Measurements from ENCODE around the gene WDR19. TPM values are rescaled to one million over a fixed set of nuclear protein-coding genes. Genes with fewer than 3 reads are reported as not detected.
"Not testable (repeated sequence)": the region's sequence is repeated elsewhere in the genome, so short reads cannot be mapped to it uniquely, and the experiment has no call there.

Gene WDR19
- 21.7 TPM for polyA plus RNA-seq (ENCODE audit: insufficient read length)

GRCh38 chr4:39181905-39182638 lies at the start of gene WDR19:
Gene WDR19 (plus strand): TSS chr4:39182529. CDS start chr4:39182558, 29 bp downstream.
- peak; percentile 100 for DNase-seq

- DNase-seq, result no peak
Observed at GRCh38 chr4:39133623-39134022, 48.7 kb upstream of the WDR19 start.

DNA sequence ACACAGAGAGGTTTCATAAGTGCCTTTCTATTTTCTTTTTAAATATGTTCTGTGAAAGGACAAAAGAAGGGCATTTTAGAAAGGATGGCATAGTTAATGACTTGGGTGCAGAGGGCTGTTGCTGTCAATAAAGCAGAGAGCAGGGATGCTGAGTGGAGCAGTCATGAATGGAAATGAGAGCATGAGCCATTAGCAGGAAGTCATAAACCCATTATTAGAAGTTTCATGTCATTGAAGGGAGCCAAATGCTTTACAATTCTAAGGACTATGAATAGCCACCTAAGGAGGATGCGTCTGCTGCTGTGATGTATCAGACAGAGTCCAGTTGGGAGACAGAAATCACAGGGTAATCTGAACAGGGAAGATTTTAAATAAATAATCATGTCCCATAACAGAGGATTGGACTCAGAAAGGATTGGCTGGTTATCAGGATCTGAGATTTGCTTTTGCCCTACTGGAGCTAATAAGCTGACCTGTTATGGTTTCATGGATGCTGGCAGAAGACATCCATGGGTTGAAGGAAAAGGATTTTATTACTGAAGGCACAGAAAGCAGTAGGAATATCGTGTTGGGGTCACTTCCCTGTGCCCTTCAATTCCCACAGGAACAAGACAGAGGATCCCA lies 47.5 kb upstream of the WDR19 start:
- DNase-seq, result peak; percentile 6

DNA sequence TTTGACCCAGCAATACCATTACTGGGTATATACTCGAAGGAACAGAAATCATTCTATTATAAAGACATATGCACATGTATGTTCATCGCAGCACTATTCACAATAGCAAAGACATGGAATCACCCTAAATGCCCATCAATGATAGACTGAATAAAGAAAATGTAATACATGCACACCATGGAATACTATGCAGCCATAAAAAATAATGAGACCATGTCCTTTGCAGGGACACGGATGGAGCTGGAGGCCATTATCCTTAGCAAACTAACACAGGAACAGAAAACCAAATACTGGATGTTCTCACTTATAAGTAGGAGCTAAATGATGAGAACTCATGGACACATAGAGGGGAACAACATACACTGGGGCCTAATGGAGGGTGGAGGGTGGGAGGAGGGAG lies 44.1 kb upstream of the WDR19 start:
- not testable (repeated sequence) for DNase-seq

GRCh38 chr4:39146211-39146610 lies 36.1 kb upstream of the WDR19 start:
- no peak for DNase-seq

- DNase-seq, result no peak
Observed at GRCh38 chr4:39154009-39154408, 28.3 kb upstream of the WDR19 start.

DNA sequence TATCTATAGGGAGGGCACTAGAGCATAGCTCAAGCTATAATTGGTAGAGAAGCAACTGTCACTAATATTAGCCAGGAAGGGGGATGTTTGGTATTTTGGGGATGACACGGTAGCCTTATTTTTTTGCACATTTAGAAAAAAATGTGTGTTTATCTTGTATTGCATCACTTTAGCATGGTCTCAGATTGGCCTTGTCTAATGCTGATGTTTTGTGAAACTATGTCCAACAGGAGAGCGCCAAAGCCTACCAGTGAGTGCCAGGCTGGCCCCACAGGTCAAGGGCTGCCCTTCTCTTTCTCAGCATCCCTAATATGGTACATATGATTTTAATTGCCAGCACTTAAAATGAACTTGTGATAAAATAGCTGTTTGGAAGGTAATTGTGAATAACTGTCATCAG lies 24.8 kb upstream of the WDR19 start:
- no peak for DNase-seq

DNA sequence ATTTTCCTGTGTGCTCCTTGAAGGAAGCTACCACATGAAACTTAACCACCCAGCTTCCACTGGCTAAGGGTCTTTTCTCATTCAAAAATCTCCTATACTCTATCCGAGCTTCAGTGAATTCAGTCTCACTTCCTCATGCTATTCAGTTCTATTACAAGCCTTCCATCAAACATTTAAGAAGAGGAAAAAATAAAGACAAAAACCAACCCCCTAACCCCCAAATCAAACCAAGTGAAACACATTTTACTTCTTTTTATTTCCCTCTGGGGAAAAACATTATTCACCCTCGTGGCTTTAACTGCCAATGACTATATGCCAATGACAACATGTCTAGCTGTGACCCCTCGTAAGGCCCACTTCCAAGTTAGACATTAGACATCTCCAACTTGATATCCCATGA lies 16.2 kb upstream of the WDR19 start:
- DNase-seq, result no peak

DNA sequence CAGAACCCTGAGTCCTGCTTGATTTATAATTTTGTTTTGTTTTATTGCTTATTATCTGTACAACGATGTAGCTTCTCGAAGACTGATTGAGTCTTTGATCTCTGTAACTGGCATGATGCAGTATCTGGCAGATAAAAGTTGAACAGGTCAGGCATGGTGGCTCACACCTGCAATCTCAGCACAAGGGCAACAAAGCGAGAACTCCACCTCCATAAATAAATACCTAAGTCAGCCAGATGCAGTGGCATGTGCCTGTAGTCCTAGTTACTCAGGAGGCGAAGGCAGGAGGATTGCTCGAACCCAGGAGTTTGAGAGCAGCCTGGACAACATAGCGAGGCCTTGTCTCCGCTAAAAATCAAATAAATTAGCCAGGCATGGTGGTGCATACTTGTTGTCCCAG lies 15.7 kb upstream of the WDR19 start:
- no peak for DNase-seq

DNA sequence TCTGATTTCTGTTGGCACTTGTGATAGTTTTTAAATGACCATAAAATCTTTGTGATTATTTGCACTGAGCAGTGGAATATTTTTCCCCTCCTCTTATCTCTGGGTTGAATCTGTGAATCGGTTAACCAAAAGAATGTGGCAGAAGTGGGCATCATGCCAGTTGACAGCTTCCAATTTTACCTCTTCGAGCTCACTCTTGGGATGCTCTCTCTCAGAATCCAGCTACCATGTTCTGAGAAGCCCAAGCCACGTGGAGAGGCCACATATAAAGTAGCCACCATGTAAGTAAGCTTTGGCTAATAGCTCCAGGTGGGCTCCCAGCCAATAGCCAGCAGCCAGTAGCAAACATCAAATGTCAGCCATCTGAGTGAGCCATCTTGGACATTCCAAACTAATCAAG lies 12.9 kb upstream of the WDR19 start:
- DNase-seq, result no peak

DNA sequence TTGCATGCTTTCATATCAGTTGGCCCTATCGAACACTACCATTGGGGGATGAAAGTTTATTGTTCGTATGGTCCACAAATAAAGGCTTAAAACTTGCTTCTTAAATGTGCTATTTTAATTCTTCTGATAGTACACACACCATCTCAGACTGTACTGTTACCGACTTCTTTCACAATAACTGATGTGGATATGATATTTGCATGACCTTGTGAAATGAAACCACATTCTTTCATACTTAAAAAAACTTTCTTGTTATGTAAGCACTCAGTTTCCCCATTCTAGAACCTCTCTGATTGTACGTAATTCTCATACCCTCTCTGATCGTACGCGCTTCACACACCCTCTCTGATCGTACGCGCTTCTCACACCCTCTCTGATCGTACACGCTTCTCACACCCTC lies 12.0 kb upstream of the WDR19 start:
- no peak for DNase-seq

DNA sequence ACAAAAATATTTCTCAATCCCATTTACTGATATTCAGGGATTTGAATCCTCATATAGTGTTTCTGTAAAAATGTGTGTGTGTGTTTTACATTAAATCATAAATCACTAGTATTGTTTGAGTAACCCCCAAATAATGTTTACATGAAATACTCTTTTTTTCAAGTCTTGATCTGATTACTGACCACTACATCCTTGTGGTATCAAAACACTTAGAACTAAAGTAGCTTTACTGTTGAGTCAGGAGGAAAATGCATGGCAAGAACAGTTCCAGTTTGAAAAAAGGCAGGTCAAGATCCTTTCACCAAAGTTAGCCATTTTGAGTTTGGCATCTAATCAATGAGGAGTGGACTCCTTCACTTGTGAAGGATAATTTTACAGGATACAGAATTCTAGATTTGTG lies 3.6 kb upstream of the WDR19 start:
- no peak for DNase-seq

- no peak for DNase-seq
Observed at GRCh38 chr4:39179681-39180080, 2.6 kb upstream of the WDR19 start.

DNA sequence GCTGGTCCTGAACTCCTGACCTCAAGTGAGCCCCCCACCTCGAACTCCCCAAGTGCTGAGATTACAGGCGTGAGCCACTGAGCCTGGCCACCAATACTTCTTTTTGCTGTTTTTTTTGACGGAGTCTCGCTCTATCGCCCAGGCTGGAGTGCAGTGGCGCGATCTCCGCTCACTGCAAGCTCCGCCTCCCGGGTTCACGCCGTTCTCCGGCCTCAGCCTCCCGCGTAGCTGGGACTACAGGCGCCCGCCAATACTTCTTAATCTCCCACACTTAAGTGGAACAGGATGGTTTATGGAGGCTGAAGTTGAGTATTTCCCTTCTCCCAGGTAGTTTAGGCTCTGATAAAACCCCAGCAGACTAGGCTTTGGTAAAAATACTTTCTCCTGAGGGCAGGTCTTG lies 1.7 kb upstream of the WDR19 start:
- not testable (repeated sequence) for DNase-seq

GRCh38 chr4:39181520-39181904 lies 817 bp upstream of the WDR19 start:
- no peak for DNase-seq

DNA sequence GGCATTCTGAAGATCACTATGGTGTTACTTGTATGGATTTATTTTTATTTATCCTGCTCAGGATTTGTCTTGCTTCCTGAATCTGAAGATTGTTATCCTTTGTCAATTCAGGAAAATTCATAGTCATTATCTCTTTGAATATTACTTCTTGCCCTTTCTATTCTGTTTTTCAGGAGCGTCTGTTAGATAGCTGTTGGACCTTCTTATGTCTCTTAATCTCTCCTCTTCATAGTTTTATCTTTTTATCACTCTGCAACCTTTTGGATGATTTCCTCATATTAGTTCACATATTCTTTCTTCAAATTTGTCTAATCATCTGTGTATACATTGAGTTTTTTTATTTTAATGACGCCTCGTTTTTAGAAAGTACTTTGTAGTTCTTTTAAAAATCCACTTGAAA lies 19.6 kb downstream of the WDR19 start:
- no peak for DNase-seq

GRCh38 chr4:39204543-39204942 lies 22.2 kb downstream of the WDR19 start:
- no peak for DNase-seq

DNA sequence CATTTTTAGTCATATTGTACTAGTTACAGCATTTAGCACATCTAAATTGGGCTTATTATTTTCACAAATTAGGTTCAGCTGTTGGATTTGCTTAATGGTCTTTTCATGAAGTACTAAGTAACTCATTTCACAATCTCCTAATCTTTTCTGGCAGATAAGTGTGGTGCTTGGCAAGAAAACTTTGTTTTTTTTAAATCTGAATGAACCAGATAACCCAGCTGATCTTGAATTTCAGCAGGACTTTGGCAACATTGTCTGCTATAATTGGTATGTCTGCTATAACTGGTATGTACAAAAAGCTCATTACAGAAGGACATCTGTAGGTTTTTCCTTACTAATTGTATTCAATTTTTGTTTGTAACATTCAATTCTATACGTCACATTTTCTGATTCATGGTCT lies 22.7 kb downstream of the WDR19 start:
- DNase-seq, result no peak

- DNase-seq, result no peak
Observed at GRCh38 chr4:39205476-39205875, 23.1 kb downstream of the WDR19 start.

DNA sequence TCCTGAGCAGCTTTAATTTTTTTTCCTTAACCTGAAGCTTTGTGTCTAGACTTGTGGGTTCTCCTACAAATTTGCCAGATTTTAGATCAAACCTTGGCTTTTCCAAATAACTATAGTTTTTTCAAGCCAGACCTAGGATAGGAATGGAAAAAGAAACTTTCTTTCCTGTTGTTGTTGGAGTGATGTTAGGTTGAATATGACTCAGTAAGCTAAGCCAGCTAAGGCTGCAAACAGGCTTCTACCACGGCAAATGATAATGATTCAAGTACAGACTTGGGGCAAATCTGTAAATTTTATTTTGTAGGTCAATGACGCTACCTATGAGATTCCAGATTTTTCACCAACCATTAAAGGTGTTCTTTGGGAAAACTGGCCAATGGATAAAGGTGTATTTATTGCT lies 45.6 kb downstream of the WDR19 start:
- DNase-seq, result no peak

GRCh38 chr4:39228377-39228776 lies 46.0 kb downstream of the WDR19 start:
- no peak for DNase-seq

GRCh38 chr4:39230462-39230861 lies 48.1 kb downstream of the WDR19 start:
- DNase-seq, result no peak

DNA sequence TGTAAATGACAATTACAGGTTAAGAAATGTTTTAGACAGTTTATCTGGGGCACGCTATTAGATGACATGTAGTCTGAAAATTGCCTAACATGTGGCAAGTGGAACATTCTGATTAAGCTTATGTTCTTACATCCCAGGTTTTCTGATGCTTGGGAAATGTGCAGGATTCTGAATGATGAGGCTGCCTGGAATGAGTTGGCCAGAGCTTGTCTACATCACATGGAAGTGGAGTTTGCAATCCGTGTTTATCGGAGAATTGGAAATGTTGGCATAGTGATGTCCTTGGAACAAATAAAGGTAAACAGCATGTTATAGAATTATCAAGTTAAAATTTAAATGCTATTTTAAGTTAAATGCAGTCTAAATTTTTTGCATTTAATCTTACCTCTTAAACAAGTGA lies 49.3 kb downstream of the WDR19 start:
- DNase-seq, result no peak

DNA sequence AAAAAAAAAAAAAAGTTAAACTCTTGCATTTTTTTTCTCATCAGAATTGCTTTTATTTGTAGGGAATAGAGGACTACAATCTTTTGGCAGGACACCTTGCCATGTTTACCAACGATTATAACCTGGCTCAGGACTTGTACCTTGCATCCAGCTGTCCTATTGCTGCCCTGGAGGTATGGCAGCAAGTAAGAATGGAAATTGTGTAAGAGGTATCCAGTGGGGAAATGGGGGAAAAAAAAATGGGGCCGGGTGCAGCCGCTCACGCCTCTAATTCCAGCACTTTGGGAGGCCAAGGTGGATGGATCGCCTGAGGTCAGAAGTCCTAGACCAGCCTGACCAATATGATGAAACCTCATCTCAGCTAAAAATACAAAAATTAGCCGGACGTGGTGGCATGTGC lies 49.8 kb downstream of the WDR19 start:
- no peak for DNase-seq

DNA sequence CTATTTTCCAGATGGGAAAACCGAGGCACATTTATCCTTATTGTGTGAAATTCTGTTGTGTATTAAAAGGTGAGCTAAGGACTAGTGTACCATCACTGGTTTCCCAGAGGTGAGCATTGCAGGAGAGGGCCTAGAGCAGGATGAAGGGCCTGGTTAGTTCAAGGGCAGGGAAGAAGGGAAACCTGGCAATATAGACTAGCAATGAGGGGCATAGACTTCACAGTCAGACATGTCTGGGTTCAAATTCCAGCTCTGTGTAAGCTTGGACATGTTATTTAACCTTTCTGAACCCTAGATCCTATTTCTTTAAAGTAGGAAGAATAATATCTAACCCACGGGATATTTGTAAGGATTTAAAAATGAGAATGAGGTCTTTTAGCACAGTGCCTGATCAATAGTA lies 50.8 kb downstream of the WDR19 start:
- DNase-seq, result no peak
